HG02970 (cell line): Measurements from ENCODE around the gene NAV2.

Source experiments
- ATAC-seq: cut with Tn5 transposase; IDR thresholded peaks from one replicate; pipeline ENCODE4 v1.9.1; 2021; ENCODE audit warnings: mild to moderate bottlenecking, moderate library complexity, moderate number of reproducible peaks; ENCODE audit not compliant: unreplicated experiment, low FRiP score

The NAV2 gene

DNA sequence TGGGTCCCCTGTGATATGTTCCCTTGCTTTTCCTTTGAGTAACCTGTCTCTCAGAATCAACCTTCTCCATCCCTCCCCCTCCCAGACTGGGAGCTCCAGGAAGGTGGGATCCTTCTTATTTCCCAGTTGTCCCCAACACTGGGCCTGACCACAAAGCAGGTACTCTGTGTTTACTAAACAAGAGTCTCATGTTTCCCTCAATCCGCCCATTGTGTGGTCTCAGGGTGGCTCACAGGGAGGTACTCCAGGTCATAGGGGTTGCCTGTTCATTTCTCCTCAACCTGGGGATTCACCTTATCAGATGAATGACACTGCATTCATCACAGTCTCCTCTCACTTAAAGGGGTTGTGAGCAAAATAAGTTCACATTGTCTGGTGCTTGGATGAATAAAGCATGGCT, 26.4 kb upstream of the NAV2 start:
- no peak for ATAC-seq

DNA sequence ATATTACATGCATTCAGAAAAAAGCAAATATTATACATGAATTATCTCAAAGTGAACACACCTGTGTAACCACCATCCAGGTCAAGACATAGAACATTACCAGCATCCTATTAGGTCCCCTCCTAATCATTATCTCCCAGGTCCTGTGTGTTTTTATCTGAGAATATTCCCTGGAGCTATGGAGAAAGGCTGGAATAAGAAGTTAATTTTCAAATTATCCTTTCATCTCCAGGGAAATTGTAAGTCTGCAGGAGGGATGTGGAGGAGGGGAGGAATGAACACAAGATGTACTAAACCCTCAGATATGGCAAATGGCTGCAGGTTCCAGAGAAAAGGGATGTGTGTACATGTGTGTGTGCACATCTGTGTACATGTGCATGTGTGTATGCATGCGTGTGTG, 25.2 kb upstream of the NAV2 start:
- no peak for ATAC-seq

DNA sequence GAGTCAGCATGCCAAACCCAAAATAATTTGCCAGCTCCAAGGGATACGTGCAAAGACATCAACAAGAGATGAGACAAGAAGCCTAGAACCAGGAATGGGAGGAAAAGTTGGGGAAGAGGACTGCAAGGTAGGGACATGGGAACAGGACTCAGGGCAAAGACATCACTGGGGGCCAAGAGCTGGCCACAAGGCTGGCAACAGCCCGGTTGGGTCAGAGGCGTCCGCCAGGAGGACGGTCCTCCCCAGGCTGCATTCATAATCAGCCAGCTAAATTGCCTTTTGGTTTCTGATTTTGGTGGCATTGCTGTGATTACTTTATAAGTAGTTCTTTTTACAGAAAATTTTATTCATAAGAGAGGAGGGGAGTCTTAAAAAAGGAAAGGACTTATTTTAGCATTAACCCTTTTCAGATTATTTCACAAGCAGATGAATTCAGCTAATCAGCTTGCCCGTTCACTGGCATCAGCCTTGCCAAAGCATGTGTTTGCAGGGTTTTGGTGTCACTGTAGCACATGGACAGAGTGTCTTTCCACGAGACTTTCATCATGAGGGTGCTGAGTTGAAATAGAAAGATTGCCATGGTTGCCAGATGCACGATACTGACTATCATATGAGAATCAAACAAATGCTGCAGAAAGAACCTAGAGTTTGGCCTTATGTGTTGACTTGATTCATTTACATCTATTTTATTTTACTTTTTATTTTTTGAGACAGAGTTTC, 23.2 kb upstream of the NAV2 start:
- ATAC-seq, result no peak

DNA sequence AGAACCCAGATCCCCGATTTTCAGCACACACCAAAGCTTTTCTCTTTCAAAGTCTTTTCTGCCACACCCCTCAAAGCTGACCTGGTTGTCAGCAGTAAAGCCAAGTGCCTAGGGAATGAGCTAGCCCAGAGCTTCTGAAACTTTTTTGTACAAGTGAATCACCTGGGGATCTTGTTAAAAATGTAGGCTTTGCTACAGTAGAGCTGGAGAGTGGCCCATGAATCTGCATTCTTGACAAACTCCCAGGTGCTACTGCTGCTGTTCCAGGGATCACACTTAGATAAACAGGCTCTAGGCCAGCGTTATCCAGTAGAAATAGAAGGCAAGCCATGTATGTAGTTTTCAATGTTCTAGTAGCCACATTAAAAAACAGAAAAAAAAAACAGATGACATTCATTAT, 21.8 kb upstream of the NAV2 start:
- no peak for ATAC-seq

DNA sequence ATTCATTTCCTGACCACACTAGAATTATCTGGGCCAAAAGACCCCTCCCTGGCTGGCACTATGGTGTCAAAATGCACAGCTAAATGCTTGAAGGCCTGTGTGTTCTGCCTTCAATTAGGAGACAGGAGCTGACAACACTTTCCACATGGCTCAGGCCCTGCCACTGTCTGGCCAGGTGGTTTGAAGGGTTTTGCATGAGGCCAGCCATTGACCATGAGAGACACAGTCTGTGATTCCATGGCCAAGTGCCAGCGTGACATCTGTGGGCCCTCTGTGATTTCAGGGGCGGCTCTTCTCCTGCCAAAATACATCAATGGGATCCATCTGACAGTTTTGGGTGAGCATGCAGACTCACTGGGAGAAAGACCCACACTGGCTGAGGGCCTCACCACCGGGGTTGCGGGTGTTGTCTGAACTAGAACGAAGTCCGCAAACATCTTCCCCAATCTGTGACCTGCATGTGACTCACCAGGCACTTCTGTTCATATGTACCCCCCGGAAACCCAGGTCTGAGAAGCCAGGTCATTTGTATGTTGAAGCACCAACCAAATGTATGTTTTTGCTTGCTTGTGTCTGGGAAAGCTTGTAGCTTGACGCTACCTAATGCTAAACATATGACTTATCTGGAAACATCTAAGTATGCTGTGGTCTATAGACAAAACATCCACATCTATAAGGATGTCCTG, 20.7 kb upstream of the NAV2 start:
- no peak for ATAC-seq

DNA sequence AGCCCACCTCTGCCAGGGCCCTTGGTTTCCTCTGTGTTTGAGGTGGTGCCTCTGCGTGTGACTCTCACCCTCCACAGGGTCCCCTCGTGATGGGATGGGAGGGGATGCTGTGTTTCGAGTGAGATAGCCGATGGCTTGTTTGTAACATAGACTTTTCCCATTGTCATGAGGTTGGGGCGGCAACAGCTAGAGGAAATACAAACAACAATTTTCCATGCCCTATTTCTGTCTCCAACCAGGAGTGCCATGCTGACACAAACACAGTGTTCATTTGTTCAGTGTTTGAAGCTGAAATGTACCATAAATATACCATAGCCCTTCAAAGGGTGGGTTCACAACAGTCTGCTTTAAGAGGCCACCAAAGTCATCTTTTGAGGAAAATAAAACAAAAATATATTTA, 19.5 kb upstream of the NAV2 start:
- ATAC-seq, result no peak

DNA sequence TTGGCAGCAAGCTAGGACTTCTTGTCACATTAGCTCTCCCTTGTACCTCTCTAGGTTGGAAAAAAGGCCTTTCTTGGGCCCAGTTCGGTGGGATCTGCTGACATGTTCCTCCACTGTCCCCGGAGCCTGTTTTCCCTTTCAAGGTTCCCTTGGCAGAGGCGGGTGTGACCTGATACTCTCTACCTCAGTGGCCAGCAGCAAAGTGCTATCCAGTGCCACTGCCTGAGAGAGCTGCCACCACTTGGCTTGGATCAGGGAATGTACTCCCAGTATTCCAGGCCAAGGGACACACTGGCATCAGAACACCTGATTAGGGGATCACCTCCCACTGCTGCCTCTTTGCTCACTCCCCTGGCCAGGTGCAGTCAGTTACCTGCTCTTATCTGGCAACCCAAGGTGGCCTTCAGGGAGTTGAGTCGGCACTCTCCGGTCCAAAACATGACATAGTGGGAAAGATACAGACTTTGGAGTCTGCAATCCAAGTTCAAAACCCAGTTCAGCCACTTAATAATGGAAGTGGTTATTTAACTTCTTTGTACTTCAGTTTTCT, 17.8 kb upstream of the NAV2 start:
- ATAC-seq, result no peak

DNA sequence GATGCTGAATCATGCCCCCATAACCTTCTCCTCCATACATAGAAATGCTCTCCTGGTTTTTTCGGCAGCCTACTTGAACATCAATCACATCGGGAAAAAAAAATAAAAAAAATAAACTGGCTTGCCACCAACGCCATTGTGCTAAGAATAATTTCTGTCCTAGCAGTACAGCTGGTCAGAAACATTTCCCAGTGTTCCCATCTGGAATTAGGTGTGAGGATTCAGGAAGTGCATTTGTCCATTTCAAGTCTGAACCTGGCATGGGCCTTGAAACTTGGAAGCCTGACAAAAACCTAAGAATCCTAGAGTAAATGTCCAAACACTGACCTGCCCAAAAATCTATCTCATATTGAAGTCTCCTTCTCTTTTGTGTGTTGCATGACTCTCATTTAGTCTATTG, 16.6 kb upstream of the NAV2 start:
- ATAC-seq, result no peak

DNA sequence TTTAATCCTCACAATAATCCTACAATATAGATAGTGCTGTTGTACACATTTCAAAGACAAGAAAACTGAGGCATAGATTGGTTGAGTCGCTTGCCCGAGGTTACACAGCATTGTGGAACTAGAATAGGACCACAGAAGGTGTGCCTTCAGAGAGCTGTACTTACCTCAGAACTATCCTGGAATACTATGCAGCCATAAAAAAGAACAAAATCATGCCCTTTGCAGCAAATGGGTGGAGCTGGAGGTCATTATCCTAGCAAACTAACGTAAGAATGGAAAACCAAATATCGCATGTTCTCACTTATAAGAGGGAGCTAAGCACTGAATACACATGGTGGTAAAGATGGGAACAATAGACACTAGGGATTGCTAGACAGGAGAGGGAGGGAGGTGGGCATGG, 15.7 kb upstream of the NAV2 start:
- ATAC-seq, result no peak

DNA sequence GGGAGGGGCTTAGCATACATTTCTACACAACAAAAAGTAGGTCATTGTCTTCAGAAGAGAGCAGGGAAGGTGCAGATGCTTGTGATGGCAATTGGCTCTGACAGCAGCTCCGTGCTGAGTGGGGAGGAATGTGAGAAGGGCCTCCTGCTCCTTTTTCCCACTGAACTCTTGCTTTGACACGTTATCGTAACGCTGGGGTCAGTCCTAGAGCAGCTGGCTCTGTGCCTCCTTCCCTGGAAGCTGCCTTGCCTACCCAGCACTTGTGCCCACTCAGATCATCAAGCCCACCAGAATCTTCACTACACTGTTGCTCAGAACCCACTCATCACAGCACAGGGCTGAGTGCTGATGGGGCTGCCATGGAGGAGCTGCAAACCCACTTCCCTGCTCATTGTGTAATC, 14.9 kb upstream of the NAV2 start:
- no peak for ATAC-seq

DNA sequence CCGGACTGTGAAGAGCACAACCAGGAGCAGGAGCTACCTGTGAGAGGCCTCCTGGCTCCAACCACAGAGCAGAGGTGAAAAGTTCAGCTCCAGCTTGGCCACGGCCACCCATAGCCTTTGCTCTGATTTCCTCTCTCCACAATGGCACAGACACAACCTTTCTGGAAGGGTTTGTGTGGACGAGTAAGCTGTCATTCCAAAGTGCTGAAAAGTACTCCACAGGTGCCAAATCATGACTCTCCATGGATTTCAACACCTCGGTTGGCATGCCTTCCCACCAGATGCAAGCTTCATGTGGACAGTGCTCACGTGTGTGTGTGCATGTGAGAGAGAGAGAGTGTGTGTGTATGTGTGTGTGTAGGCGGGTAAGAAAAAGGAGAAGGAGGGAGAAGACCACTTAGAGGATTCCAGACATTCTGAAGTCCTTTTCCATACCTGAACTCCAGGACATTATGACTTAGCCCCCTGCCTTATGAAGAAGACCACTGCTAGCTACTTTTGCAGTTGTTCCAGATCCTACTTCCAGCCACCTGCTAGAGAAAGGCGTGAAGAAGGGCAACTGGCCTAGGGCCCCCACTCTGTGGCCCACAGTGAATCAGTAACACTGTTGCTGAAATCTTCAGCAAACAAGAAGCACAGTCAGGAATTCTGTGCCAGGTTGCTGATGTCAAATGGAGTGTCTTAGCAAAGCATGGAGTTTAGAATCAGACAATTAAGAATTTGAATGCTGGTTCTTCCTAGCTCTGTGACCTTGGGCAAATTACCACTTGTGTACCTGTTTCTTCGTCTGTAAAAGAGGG, 13.9 kb upstream of the NAV2 start:
- no peak for ATAC-seq

DNA sequence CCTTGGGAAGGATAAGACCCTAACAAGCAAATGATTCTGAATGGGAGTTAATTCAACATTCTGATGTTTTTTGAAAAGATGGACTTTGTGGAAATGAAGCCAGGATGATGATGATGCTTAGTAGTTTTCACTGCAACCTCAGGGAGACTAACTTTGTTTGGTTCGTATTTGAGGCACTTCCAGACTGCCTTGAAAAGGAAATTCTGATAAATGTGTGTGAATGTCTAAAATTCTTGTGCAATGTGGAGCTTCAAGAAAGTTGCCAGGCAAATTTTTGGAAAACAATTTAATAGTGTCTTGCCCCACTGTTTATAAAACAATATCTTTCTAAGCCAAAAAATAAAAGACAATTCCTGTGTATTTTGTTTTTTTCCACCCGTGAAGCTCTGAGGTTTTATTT, 11.2 kb upstream of the NAV2 start:
- no peak for ATAC-seq

DNA sequence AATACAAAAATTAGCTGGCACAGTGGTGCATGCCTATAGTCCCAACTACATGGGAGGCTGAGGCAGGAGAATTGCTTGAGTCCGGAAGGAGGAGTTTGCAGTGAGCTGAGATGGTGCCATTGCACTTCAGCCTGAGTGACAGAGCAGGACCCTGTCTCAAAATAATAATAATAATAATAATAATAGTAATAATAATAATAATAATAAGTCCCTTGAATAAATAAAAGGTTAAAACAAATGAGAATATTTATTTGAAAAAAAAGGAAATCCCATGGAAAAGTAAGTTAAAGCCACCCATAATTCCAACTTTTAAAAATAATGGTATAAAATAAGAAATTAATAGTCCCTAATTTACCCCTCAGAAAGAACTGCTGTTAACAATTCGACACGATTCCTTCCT, 10.0 kb upstream of the NAV2 start:
- ATAC-seq, result no peak

DNA sequence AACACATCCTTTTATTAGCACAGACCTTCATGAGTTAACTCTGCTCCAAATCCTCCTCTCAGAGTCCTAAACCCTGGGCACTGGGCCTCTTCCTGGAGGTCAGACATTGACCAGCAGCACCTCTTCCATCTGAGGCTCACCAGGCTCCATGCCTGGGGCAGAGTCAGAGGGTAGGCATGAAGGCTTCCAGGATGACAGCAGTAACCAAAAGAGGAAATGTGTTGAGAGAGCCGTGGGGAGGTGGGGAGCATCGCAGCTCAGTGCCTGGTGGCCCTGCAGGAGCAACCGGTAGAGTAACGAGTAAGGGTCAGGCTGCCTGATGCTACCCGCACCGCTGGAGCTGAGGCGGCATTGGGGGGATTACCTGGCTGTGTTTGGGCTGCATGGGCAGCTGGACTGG, 9.4 kb upstream of the NAV2 start:
- ATAC-seq, result no peak

DNA sequence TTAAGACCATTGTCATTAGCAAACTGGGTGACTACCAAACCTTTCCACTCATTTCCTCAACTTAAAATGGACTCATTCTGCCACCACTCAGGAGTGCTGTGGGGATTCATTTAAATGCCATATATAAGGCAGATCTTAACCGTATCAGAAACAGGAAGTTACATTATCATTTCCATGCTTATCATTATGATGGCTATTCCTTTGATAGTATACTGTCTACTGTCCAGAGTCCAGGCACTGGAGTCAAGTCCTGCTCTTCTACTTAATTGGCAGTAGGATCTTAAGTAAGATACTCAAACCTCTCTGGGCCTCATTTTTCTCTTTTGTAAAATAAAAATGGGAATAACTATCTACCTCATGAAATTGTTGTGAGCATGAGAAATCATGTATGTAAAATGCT, 8.4 kb upstream of the NAV2 start:
- ATAC-seq, result no peak

DNA sequence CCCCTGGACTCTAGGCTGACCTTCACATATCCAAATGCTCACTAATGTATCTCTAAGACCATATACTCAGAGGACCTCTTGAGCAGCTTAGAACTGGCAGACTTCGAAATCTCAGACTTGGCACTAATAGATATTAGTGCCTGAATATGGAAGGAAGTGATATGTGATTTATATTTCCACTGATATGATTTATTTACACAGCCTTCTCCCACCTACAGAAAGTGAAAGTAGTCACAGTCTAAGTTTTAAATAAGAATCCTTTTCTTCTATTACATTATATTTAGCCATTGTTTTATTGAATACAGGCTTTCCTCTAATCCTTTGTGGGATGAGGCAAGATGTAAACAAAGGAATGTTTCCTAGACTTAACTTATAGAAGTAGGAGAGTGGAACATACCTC, 6.7 kb upstream of the NAV2 start:
- no peak for ATAC-seq

DNA sequence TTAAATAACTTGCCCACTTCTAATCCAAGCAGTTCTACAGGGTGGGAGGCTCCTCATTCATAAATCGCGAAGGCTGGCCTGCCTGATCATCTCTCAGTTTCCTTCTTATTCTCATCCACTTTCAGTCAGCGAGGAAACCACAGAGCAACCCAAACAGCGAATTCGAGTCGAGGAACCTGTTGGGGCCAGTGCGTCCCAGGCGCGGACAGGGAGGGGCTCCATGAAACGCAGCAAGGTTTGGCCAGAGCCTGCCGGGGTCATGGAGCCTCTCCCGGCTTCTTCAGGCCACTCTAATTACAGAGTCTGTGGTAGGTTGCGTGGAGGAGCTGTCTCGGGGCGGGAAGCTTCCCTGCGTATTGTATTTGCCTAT, 741 bp upstream of the NAV2 start:
- ATAC-seq, result no peak

DNA sequence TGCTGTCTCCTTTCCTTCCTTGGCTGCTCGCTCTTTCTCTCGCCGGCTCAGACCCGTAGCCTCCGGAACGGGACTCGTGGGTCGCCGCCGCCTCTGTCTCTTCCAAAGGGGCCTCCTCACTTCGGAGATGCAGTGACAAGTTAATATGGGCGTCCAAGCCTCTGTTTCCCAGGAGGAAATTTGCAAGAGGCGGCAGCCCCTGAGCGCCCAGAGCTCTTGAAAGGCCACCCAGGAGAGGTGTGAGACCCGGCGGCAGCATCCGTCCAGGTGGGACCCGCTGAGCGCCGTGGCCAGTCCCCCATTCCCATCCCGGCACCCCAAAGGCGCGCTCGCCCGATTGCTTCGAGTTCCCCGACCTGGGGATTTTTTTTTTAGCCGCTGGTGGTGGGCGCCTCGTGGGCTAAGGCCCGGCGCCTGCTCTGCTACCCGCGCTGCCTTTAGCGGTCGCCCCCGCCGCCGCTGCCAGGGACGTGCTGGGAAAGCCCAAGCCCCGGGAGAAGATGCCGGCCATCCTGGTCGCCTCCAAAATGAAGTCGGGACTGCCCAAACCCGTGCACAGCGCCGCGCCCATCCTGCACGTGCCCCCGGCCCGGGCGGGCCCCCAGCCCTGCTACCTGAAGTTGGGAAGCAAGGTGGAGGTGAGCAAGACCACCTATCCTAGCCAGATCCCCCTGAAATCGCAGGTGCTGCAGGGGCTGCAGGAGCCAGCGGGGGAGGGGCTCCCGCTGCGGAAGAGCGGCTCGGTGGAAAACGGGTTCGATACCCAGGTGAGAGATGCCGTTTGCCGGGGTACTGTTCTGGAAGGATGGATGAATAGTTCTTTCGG, 772 bp downstream of the NAV2 start:
- ATAC-seq, result no peak

DNA sequence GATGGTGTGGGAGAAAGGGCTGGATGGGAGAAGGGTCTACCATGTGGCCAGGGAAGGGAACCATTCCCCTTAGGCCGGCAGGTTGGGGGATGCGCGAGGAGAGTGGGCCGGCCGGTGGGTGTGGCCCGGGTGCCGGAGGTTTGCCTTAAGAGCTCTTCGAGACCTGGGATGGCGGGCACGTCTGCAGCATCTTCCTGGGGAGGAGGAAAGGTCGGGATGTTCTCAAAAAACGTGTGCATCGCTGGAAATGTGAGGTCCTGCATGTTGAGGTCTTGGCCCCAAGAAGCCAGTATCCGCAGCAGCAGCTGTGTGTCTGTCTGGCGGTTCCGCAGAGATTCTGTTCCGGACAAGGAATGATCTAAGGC, 1.4 kb downstream of the NAV2 start:
- no peak for ATAC-seq
